HPDE6-E6E7 (cell line): ENCODE results near the gene LNP1.
A peak's percentile ranks its signal among the peaks of the same experiment; 100 is the strongest.
"Not testable (repeated sequence)": the region's sequence is repeated elsewhere in the genome, so short reads cannot be mapped to it uniquely, and the experiment has no call there.

Experiments
- DNase-seq: peaks from one replicate; pipeline ENCODE4 v3.0.0; 2011; ENCODE audit warnings: missing footprints; ENCODE audit errors: extremely low spot score

The LNP1 gene

GRCh38 chr3:100429187-100429716 is 27.9 kb downstream of the LNP1 start:
- DNase-seq: no peak

- no peak for DNase-seq
Observed at GRCh38 chr3:100436951-100437350, 35.6 kb downstream of the LNP1 start.

- no peak for DNase-seq
Observed at GRCh38 chr3:100437721-100438622, 36.6 kb downstream of the LNP1 start.

- DNase-seq: no peak
Observed at GRCh38 chr3:100438623-100438974, 37.3 kb downstream of the LNP1 start.

GRCh38 chr3:100440895-100441294 is 39.6 kb downstream of the LNP1 start:
- no peak for DNase-seq

- no peak for DNase-seq
Observed at GRCh38 chr3:100443690-100444089, 42.4 kb downstream of the LNP1 start.

- not testable (repeated sequence) for DNase-seq
Observed at GRCh38 chr3:100447067-100447466, 45.7 kb downstream of the LNP1 start.

- DNase-seq: no peak
Observed at GRCh38 chr3:100448079-100448478, 46.7 kb downstream of the LNP1 start.

GRCh38 chr3:100449214-100449613 is 47.9 kb downstream of the LNP1 start:
- no peak for DNase-seq

GRCh38 chr3:100454677-100455076 is 53.3 kb downstream of the LNP1 start:
- DNase-seq: no peak

GRCh38 chr3:100455841-100456550 is 54.7 kb downstream of the LNP1 start:
- DNase-seq: no peak

- DNase-seq: no peak
Observed at GRCh38 chr3:100456745-100457144, 55.4 kb downstream of the LNP1 start.

- DNase-seq: no peak
Observed at GRCh38 chr3:100457811-100458210, 56.5 kb downstream of the LNP1 start.

GRCh38 chr3:100458814-100459213 is 57.5 kb downstream of the LNP1 start:
- no peak for DNase-seq

GRCh38 chr3:100463002-100463401 is 61.7 kb downstream of the LNP1 start:
- DNase-seq: peak; percentile 47

- no peak for DNase-seq
Observed at GRCh38 chr3:100463646-100464155, 62.4 kb downstream of the LNP1 start.

- no peak for DNase-seq
Observed at GRCh38 chr3:100465892-100466777, 64.8 kb downstream of the LNP1 start.

- no peak for DNase-seq
Observed at GRCh38 chr3:100467133-100467532, 65.8 kb downstream of the LNP1 start.

GRCh38 chr3:100468676-100469075 is 67.3 kb downstream of the LNP1 start:
- DNase-seq: no peak

GRCh38 chr3:100470951-100471350 is 69.6 kb downstream of the LNP1 start:
- no peak for DNase-seq

GRCh38 chr3:100471444-100471843 is 70.1 kb downstream of the LNP1 start:
- no peak for DNase-seq
